Suppressor macrophage (primary cell): ENCODE measurements around the gene LDB3.

Source experiments
- DNase-seq, 4 experiments: peaks; one replicate each; pipeline ENCODE4 v3.0.0-alpha.2; 2020 to 2022

Gene LDB3

DNA sequence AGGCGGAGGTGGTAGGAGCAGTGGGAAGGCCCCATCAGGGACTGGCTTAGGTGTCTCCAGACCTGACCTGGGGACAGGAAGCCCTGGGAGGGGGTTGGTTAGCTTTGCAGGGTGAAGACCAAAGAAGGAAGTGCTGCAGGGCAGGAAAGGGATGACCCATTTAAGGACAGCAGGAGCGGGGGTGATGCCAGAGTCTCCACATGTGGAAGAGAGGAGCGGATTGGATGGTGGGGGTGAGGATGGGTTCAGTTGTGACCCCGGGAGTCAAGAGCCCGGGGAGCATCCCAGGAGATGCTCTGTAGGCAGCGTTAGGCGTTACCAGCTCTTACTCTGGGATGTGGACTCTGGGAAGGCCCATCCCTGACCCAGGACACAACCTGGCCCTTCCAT, 3.1 kb upstream of the LDB3 start:
- no peak for DNase-seq

DNA sequence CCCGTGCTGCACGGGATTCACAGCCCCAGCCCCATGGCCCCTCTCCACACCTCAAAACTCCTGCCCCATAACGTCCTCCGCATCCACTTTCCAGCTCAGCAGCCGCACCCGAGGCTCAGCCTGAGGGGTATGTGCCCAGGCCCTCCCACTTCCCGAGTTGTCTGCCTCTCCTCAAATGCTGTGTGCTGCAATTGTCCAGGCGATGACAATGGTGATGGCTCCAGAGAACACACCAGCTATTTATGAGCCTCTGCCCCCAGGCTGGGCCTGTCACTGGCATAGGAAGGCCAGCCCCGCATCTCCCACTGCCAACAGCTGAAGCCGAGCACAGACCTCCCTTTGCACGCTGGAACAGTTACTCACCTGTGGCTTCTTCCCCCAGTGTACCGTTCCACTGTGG, 2.4 kb upstream of the LDB3 start:
- DNase-seq = no peak

DNA sequence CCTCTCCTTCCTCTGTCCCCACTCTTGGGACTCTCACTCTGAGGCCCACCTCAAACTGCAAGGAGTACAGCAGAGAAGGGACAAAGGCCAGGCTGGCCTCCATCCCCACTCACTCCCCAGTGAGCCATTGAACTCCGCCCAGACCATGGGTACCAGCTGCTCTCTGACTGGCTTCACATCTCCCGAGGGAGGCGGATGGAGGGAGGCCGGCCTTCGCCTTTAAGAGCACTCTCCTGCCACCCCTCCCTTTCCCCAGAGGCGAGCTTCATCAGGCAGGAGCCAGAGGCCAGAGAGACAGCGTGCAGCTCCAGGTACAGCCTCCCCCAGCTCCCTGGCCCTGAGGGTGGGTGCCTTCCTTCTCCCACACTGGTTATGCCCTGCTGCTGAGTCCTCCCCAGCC, 1.8 kb upstream of the LDB3 start:
- DNase-seq = no peak

DNA sequence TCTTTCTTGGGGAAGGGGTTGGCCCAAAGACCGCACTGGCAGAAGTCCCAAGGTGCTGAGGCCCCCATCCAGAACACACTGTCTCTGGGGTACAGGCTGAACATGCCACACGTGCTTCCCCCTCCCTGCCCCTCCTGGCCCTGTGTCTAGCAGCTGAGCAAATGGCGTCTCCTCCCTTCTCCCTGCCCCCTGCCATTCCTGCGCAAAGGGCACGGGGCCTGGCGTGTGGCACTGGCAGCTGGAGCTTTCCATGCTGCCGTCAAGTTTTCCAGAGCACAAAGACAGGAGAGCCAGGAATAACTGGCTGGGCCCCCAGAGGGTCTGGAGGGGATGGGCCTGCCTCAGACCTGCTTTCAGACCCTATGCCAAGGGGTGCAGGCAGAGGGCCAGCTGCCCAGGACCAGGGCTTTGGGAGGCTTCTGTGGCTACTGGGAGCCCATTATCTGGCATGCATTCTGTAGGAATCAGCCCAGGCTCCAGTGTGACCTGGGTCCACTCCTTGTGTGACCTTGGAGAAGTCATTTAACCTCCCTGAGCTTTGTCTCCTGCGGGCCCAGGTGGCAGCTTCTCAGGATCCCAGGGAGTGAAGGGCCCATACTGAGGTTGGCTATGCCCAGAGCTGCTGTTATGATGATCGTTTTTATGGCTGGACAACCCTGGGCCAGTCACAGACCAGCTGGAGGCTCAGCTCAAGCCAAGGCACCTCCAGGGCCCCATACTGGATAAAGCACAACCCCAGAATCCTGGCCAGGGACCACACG, 710 bp upstream of the LDB3 start:
- no peak for DNase-seq

DNA sequence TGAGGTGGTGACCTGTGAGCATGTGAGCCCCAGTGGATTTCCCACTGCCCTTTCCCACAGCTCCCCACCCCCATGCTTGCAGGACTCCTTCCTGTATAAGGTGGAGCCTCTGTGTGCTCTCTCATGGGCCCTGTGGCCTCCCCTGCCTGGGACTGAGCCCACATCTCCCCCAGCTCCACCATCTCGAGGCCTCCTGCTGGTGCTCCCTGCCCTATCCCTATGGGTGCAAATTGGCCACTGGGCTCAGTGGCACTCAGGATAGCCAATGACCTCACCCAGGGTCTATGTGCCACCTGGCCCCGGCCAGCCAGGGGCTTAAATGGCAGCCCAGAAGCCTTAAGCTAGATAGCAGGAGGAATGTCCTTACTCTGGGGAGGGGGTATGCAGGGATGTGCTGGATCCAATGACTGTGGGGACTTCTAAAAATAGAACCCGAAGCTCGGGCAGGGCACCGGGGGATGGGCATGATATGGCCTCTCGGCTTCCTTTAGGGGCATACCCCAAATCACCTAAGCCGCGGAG, 2.0 kb downstream of the LDB3 start:
- no peak for DNase-seq

DNA sequence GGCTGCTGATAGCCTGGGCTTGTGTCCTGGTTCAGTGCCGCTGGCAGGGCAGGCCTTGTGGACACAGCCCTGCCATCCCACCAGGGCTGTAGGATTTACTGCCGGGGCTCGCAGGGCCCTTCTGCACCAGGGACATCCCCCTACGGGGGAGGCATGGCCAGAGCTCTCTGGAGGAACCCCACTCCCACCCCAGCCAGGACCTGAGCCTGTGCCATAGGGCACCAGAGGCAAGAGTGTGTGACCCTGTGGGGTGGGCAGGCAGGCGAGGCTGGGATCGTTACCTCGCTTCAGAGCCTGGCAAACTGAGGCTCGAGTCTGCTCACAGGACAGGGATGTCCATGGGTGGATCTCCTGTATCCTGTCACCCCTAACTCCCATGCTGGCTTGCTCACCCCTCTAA, 2.6 kb downstream of the LDB3 start:
- DNase-seq = no peak

DNA sequence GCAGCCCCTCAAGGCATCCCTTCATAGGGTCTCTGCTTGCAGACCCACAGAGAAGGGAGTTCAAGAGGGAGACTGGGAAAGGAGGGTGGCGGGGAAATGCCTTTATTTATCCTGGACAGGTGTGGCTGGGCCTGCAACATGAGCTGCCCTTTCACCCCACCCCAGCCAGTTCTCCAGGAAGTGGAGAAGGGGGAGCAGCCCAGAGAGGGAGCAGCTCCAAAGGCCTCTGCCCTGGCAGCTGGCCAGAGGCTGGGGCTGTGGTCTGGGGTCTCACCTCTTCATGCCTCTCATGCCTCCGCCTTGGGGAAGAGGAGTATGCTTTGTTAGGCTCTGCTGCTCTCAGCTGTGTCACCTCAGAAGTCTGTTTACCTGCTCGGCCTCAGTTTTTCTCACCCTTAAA, 3.1 kb downstream of the LDB3 start:
- no peak for DNase-seq

DNA sequence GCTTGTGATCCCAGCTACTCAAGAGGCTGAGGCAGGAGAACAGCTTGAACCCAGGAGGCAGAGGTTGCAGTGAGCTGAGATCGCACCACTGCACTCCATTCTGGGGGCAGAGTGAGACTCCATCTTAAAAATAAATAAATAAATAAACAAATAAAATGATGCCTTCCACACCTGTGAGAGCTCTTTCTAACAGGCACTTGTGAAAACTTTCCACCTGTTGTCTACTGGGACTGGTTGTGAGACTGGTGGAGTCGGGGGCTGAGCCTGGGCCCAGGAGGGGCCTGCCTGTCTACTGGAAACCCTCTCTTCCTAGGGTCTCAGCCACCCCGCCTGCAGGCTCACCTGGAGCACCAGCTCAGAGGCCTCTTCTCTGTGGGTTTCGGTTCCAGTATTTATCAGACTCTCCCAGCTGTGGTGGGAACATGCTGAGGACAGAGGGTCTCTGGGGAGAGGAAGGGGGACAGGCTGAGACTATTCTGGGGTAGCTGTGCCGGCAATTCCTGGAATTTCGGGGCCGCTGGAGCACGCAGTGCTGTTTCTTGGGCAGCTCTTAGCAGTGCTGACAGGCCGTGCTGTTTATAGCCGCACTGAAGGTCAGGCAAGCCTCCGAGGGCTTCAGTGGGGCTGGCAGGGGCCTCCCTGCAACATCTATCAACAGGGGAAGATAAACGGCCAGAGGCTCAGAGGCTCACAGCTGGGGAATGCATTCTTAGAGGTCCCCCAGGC, 3.8 kb downstream of the LDB3 start:
- no peak for DNase-seq

DNA sequence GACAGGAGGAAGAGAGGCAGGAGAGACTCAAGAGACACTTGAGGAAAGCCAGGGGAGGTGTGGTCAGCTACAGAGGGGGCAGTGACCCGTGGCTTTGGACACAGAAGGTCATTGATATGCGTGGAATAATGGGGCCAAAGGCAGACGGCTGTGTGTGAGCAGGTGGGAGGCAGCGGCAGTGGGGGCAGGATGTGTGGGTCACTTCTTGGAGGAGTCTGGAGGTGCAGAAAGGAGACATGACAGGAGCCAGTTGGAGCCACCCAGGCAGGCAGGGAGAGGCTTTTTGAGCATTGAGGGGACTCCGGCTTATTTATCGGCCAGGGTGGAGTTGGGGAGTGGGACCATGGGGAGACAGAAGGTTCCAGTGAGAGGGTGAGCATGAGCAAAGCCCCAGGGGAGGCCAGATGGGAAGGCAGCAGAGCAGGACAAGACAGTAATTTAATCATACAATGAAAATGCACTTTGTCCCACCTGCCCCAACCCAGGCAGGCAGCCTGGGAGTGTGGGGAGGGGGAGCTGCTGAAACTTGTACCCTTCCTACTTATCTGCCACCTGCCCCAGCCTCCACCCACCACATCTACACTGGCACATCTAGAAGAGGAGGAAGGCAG, 5.0 kb downstream of the LDB3 start:
- no peak for DNase-seq

DNA sequence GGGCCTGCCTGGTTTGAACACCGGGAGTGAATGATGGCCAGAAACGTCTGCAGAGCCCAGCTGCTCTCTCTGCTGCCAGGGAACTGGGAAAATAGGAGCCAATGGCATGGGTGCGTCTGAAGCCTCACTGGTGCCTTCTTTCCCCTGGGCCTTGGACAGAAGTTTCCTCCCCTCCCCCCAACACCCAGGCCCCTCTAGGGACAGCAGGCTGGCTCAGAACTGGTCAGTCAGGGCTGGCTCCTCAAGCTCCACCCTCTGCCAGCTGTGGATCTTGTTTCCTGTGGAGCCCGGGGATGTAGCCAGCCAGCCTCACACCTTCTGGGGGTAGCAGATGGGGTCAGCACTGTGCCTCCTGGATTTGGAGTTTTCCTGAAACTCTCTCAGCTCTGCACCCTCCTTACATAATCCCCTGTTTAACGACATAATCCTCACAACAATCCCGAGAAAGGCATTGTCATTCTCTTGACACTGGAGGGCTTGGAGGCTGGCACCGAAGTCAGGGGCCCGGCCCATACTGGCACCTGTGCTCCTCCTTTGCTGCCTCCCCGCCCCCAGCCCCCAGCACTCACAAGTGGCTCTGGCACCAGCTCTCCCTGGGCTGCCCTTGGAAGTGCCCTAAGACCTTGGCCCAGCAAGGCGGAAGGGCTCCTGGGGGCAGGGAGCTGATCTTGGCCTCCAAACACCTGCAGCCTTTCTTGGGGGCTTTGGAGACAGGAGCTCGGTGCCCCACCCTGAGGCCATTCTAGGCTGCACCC, 5.7 kb downstream of the LDB3 start:
- no peak for DNase-seq

DNA sequence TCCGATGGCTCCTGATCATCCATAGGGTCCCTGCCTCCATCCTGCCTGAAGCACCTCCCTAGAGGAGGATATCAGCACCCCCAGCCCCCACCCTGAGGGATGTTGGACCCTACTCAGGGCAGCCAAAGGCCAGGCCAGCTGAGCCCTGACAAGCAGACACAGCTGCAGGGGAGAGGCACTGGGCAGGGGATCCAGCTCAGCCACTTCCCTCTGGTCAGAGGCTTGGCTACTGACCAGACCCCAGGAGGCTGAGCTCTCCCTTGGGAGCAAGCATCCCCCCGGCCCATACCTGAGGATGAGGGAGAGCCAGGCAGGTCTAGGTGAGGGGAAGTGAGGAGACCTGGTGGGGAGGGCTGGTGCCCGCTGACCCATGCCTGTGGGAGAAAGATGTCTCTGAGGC, 6.6 kb downstream of the LDB3 start:
- DNase-seq = no peak

DNA sequence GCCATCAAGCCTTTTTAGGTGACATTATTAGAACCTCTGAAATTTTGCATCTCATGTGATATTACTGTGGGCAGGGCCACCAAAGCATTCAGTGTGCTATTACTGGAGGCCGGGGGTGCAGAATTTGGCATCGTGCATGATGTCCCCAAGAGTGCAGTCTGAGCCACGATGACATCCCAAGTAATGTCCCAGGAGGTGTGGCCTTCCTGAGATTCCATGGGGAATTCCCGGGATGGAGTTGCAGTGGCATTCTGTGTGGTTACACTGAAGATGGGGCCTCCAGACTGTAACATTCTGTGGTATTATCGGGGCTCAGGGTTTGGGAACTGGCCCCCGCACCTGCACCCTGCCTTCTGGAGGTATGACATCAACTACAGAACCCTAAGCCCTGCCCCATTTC, 9.1 kb downstream of the LDB3 start:
- DNase-seq = no peak

DNA sequence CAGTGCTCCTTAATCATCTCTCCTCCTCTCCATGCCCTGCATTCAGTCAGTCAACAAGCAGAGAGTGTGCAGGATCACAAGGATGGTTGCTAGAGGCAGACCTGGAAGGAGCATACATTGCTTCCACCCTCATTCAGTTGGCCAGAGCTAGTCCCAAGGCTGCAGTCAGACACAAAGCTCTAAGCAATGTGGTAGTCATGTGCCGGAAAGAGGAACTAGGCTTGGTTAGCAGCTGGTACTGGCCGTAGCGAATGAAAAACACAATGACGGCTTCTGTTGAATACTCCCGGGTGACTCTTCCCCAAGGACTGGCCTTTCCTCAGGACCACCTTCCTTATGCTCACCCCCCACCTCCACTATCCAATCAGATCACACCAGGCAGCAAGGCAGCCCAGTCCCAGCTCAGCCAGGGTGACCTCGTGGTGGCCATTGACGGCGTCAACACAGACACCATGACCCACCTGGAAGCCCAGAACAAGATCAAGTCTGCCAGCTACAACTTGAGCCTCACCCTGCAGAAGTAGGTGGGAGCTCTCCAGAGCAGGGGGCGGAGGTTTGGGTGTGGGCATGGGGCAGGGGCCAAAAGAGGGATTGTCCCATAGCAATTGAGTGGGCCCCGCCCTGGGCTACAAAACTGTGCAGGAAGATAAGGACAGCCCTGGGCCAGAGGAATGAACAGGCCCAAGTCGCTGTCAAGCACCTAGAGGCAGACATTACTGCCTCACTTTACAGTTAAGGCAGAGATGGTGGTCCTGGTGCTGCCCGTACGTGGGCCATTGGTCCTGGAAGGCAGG, 10.9 kb downstream of the LDB3 start:
- peak; percentile 69 to 83 (median 76) for DNase-seq

DNA sequence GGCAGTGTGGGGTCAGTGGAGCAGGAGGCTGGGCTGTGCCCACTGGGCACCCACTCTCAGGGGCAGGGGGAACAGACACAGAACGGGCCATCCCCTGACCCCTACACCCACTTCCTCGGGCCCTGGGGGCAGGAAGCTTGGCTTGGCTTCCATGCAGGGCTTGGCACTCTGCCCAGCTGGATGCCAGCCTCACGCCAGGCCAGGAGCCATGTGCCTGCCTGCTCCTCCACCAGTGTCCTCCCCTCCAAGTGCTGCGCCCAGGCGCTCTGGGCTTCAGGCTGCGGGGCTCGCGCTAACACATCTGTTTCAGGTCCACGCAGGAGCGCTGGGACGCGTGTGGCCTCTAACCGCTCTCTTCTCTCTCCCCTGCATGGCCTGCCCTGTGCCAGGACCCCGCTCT, 12.7 kb downstream of the LDB3 start:
- DNase-seq = peak in 2 of 4 experiments; percentile 10 to 25

DNA sequence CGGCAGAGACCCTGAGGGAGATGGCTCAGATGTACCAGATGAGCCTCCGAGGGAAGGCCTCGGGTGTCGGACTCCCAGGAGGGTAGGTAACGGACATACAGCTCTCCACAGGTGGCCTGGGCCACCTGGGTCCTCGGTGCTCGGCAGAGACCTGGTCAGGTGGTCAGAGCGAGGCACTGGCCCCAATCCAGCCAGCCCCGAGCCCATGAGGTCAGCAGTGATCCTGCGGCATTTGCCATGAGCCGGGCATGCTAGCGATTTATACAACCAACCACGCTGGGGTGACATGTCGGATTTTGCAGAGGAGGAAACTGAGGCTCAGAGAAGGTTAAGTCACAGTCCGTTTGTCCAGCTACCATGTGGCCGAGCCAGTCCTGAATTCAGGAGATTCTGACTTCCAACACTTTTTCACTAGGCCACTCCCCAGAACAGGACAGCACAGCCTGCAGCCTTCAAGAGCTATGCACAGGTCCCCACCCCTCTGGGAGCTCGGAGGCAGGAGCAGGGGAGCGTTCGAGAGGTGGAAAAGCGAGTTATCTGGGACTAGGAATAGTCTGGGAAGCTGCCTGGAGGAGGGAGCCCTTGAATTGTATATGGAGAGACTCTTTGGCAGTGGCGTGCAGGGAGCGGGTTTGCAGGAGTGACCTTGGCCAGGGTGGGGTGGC, 13.5 kb downstream of the LDB3 start:
- DNase-seq = no peak

DNA sequence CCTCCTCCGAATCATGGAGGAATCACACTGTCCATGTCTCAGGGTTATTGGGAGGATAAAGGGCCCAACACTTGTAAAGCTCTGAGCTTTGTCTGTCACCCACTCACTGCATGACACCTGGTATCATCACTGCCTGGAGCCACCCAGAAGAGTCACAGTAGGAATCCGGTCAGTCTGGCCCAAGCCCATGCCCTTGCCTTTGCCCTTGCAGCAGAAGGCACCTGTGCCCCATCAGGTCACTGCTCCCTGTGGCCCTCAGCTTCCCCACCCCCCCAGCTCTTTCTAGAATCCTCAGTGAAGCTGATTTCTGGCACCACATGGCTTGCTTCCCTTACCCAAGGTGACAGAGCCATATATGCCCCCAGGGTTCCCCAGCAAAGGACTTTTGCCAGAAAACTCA, 14.4 kb downstream of the LDB3 start:
- DNase-seq = no peak

DNA sequence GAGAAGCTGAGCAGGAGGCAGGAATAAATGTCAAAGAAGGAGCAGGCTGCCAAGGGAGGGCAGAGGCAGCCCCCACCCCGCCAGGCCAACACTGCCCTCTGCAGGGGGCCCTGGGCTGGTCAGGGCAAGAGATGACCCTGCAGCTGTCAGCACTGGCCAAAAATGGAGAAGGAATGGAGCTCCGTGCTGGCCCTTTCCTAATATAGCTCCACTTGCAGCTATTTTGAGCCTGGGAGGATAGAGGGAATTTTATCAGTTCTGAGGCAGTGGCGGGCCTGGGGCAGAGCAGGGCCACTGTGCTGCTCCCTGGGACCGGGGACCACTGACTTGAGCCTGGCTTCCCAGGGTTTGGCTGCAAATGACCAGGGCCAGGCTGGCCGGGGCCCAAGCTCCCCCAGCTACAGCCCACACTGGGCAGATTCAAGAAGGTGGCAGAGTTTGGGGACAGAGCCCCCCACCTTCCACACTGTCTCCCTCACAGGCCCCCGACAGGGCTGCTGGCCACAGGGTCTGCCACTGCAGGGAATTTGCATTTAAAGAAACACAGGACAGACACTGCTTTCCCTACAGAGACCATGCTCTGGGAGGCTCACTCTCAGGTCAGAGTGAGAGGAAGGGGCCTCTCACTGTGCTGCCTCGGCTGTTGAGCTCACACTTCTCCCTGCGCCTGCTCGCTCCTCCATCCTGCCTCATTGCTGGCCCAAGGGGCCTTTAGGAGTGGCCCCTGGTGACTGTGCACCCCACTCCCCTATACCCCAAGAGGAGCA, 16.2 kb downstream of the LDB3 start:
- DNase-seq = no peak

DNA sequence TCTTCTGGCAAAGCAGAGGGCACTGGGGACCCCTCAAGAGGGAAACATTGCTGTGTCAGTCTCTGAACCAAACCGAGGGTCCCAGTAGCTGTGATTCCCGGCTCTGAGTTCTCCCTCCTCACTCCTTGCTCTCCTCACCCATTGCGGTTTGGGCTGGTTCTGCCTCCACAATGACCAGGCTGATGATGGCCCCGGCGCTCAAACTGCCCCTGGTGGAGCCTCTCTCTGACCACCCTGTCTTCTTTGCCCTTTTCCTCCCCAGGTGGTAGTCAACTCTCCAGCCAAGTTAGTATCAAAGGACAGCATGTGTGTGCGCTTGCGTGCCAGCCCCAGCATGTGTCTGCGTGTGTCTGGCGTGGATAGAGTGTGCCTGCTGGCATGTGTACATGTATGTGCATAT, 17.1 kb downstream of the LDB3 start:
- no peak for DNase-seq

DNA sequence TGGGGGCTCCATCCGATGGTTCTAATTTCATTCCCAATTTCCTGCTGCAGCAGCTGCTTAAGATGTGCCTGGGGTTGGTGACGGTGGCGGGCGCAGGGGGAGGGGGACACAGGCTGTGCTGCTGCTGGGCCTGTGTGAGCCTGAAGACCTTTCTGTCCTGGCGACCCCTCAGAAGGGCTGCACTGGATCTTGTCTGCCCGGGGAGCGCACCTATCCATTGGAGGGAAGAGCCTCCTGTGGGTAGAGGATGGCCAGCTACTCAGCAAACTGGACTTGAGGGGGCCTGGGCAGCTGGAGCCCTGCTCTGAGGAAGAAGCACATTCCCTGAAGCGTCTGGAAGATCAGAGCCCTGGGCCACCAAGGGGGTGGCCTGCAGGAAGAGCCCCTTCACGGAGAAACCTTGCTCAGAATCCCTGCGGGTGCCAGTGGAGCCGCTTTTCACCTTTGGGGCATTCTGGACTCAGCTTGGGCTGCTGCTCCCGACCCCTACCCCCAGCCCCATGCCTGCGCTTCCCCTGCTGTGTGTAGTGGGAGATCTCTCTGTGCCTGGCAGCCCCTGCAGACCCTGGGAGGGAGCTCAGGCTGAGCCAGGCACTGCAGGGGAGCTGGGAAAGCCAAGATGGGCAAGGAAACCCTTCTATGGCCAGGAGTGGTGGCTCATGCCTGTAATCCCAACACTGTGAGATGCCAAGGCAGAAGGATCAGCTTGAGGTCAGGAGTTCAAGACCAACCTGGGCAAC, 17.8 kb downstream of the LDB3 start:
- no peak for DNase-seq

DNA sequence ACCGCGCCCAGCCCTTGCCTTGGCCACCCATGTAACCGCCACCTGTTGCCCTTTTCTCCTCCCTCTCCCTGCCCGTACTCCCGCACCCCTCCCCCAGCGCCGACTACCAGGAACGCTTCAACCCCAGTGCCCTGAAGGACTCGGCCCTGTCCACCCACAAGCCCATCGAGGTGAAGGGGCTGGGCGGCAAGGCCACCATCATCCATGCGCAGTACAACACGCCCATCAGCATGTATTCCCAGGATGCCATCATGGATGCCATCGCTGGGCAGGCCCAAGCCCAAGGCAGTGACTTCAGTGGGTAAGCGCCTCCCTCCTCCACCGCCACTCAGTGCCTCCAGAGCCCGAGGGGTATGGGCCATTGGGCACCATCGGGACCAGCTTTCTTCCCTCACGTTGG, 18.7 kb downstream of the LDB3 start:
- no peak for DNase-seq
